Inflammatory macrophage (primary cell): ENCODE data around the gene PLCD3.

Experiments used
- DNase-seq, 2 donors: peaks; one replicate each; pipeline ENCODE4 v3.0.0-alpha.2; 2020 to 2022

The PLCD3 gene

GRCh38 chr17:45101883-45102811 lies 30.2 kb downstream of the PLCD3 start:
- no peak for DNase-seq

- no peak for DNase-seq
These were observed 30.8 kb downstream of the PLCD3 start for GRCh38 chr17:45101546-45101882.

GRCh38 chr17:45098869-45099616 lies 33.3 kb downstream of the PLCD3 start:
- peak; percentile 61 to 62 for DNase-seq

GRCh38 chr17:45098081-45098868 lies 34.0 kb downstream of the PLCD3 start:
- no peak for DNase-seq

GRCh38 chr17:45096926-45097325 lies 35.4 kb downstream of the PLCD3 start:
- no peak for DNase-seq

GRCh38 chr17:45096141-45096540 lies 36.2 kb downstream of the PLCD3 start:
- DNase-seq: no peak

GRCh38 chr17:45093444-45094110 lies 38.7 kb downstream of the PLCD3 start:
- DNase-seq: no peak

GRCh38 chr17:45092911-45093430 lies 39.3 kb downstream of the PLCD3 start:
- no peak for DNase-seq

- DNase-seq: no peak
These were observed 40.4 kb downstream of the PLCD3 start for GRCh38 chr17:45091778-45092425.

GRCh38 chr17:45090711-45091110 lies 41.6 kb downstream of the PLCD3 start:
- no peak for DNase-seq

- DNase-seq: no peak
These were observed 43.6 kb downstream of the PLCD3 start for GRCh38 chr17:45088741-45089140.

- no peak for DNase-seq
These were observed 44.3 kb downstream of the PLCD3 start for GRCh38 chr17:45087978-45088377.

- DNase-seq: no peak
These were observed 44.8 kb downstream of the PLCD3 start for GRCh38 chr17:45087504-45087975.

GRCh38 chr17:45086865-45087503 lies 45.3 kb downstream of the PLCD3 start:
- DNase-seq: no peak

GRCh38 chr17:45086391-45086790 lies 45.9 kb downstream of the PLCD3 start:
- no peak for DNase-seq

- no peak for DNase-seq
These were observed 51.1 kb downstream of the PLCD3 start for GRCh38 chr17:45081047-45081703.

- peak; percentile 70 to 77 for DNase-seq
These were observed 54.7 kb downstream of the PLCD3 start for GRCh38 chr17:45077643-45078042.

GRCh38 chr17:45073414-45074070 lies 58.8 kb downstream of the PLCD3 start:
- DNase-seq: no peak

- no peak for DNase-seq
These were observed 61.5 kb downstream of the PLCD3 start for GRCh38 chr17:45070809-45071208.

GRCh38 chr17:45070001-45070400 lies 62.3 kb downstream of the PLCD3 start:
- DNase-seq: no peak
